HUES64 (cell line): ENCODE results near the gene ZFP57.

Experiments
- H3K27ac ChIP-seq: 2 replicates; pipeline ENCODE4 v1.7.0; 2013; ENCODE audit warnings: low read depth, low read length, inconsistent platforms
- H3K27me3 ChIP-seq: 2 replicates; pipeline ENCODE4 v1.6.1; 2013; ENCODE audit warnings: mild to moderate bottlenecking, low read length; ENCODE audit not compliant: insufficient read depth
- H3K36me3 ChIP-seq: 2 replicates; pipeline ENCODE4 v1.6.1; 2013; ENCODE audit warnings: mild to moderate bottlenecking, low read length; ENCODE audit not compliant: insufficient read depth
- H3K4me1 ChIP-seq: 2 replicates; pipeline ENCODE4 v1.6.1; 2013; ENCODE audit warnings: mild to moderate bottlenecking, low read length, moderate library complexity; ENCODE audit not compliant: insufficient read depth
- H3K4me3 ChIP-seq: 2 replicates; pipeline ENCODE4 v1.5.1; 2013; ENCODE audit warnings: mild to moderate bottlenecking, low read length, moderate library complexity
- H3K9ac ChIP-seq: 2 replicates; pipeline ENCODE4 v1.6.1; 2013; ENCODE audit warnings: mild to moderate bottlenecking, low read depth, low read length
- H3K9me3 ChIP-seq: 2 replicates; pipeline ENCODE4 v1.6.1; 2013; ENCODE audit warnings: low read depth, low read length; ENCODE audit not compliant: insufficient read depth
- WGBS: fragments of 150-250, 120-280 bp; methylation state at CpG from one replicate; pipeline ENCODE4 v1.1.7; 2013; ENCODE audit warnings: missing lambda C conversion rate; 5-methylcytosine and 5-hydroxymethylcytosine counted together

The ZFP57 gene

DNA sequence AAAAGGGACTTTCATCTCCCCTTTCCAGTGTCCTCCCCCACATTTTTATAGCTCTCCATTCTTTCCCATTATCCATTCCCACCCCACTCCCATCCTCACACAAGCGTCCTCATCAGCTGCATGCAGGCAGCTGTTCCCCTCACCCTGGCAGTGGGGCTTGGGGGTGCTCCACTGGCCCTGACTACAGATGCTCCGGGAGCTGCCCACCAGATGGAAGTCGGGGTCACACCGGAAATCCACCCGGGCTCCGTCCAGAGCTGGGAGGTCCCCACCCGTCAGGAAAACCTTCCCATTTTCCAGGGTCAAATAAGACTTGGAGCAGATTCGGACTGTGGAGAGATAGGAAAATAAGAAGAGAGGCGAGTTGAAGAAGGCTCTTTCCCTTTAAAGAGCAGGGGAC lies 50.6 kb downstream of the ZFP57 start:
- peaks cover 48% of the 10 kb centered on the region for H3K4me1 ChIP-seq
- H3K4me3 ChIP-seq = peak overlapping the region; percentile 72
- H3K9ac ChIP-seq = no peak overlapping the region
- H3K9me3 ChIP-seq = no peaks in the 10 kb centered on the region
- H3K36me3 ChIP-seq = no peaks in the 10 kb centered on the region
- WGBS = 54% methylated on average over 9 of the region's 9 CpGs
- no peak overlapping the region for H3K27ac ChIP-seq
- no peaks in the 10 kb centered on the region for H3K27me3 ChIP-seq

DNA sequence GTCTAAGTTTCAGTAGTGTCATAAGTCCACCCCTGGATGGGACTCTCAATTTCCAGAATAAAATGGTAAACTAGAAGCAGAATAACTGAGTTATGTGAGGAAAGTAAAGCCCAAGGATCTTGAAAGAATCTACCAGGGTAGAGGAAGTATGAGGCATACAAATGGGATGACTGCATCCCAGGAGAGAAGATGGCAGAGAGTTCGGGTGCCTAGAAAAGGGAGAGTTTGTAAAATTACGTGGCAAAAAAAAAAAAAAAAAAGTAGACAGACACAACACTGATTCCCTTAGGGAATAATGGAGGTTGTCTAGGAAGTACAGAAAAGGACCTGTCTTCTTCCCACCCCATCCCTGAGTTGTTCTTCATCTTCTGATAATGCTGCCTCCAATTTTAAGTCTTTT lies 51.4 kb downstream of the ZFP57 start:
- peaks cover 52% of the 10 kb centered on the region for H3K4me1 ChIP-seq
- no peaks in the 10 kb centered on the region for H3K9me3 ChIP-seq
- no peak overlapping the region for H3K9ac ChIP-seq
- no peak overlapping the region for H3K27ac ChIP-seq
- peak overlapping the region; percentile 72 for H3K4me3 ChIP-seq
- H3K36me3 ChIP-seq = no peaks in the 10 kb centered on the region
- no peaks in the 10 kb centered on the region for H3K27me3 ChIP-seq
- 67% methylated on average over 1 of the region's 2 CpGs for WGBS

DNA sequence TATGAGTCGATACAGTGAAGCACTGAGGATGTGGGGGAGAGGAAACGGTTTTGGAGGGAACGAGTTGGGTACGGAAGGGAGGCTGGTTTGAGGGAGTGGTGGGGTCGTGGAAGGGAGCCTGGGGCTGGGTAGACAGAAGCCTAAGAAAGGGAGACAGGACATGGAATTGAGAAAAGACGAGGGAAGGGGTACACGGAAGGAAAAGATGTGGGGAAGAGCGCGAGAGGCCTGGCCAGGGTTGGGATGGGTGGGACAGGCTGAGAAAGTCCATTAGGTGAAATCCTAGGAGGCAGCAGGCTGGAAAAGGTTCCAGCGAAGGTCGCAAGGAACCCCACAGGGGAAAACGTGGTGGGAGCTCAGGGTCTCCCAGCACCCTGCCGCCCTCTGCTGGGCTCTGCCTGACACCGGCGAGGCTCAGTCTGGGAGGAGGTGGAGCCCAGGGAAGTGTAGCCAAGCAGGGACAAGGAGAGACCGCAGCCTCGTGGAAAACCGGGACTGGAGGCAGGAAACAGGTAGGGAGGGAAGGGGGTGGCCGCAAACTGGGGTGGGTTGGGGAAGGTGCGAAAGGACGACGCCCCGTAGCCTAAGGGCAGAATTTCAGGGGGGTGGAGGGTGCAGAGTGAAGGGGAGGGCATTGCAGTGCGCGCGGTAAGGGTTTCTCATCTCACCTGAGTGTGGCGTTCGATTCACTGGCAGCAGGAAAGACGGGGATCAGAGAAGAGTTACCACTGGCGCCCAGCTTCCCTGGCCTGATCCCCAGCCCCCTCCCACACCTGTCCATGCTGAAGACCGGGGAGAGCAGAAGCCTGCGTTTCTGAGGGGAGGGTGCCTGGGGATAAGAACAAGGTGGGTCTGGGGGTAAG lies 52.3 kb downstream of the ZFP57 start:
- Histone ChIP-seq H3K27ac (peak overlapping the region; percentile 50), H3K9me3 (no peaks in the 10 kb centered on the region), H3K36me3 (peaks cover 6% of the 10 kb centered on the region), H3K4me1 (peaks cover 58% of the 10 kb centered on the region), H3K9ac (peak overlapping the region; percentile 53), H3K27me3 (no peaks in the 10 kb centered on the region), H3K4me3 (peak overlapping the region; percentile 72)
- 1% methylated on average over 32 of the region's 32 CpGs for WGBS

DNA sequence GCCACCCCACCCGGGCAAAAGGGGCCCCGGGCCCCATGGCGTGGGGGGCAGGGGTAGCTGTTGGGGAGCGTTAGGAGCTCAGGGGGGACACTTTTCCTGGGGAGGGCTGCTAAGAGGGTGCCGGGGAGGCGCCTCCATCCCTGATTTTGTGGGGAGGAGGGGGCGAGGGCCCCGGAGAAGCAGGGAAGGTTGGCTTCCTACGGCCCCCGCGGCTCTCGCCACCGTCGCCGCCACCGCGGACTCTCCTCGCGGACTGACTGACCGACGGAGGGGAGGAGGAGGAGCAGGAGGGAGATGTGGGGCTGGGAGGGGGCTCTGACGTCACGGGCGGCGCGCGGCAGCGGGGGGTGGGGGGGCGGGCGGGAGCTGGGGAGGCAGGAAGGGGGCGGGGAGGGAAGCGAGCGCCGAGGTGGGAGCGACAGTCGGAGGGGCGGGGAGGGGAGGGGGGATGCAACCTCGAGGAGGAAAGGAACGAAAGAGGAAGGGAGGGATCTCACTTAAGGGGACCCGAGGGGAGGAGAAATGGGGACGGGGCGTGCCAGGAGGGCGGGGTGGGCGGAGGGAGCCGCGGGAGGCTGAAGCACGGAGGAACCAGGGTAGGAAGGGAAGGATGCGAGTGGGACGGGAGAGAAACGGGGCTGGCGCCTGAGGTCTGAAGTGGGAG lies 53.1 kb downstream of the ZFP57 start:
- Histone ChIP-seq H3K27me3 (no peaks in the 10 kb centered on the region), H3K4me1 (peaks cover 66% of the 10 kb centered on the region)
- under 1% methylated on average over 50 of the region's 51 CpGs for WGBS

DNA sequence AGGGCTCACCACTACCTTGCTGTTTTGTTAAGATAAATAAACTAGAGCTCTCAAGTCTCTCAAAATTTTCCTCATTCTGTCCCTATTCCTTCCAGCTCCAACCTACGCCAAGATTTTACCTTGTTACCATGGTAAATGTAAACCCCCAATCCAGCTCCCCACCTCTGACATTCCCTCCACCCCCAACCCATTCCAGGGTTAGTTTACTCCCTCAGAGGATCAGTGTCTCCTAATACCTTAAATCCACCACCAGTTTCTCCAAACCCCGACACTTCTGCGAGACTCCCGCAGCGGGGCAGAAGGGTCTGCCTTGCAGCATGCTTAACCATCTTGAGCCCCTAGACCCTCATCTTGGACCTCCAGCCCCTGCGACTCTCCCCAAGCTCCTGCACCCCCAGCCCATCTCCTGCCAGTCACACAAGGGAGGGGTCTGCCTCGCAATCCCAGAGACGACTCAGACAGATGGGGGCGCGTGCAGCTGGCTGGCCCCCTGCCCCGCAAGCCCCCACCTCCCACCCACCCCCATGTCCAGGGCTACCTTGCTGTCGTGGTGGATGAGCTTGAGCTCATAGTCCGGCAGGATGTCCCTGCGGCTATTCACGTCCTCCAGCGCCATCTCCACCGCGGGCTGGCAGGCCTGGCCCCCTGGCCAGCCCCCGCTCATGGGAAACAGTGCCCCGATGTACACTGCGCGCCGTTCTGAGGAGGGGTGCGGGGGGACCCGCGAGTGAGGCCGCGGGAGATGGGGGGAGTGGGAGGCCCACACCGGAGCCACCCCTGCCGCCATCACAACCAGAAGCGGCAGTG lies 53.8 kb downstream of the ZFP57 start:
- no peaks in the 10 kb centered on the region for H3K27me3 ChIP-seq
- H3K4me3 ChIP-seq = peak overlapping the region; percentile 80
- peak overlapping the region; percentile 86 for H3K27ac ChIP-seq
- peak overlapping the region; percentile 84 for H3K9ac ChIP-seq
- peaks cover 73% of the 10 kb centered on the region for H3K4me1 ChIP-seq
- WGBS = under 1% methylated on average over 31 of the region's 31 CpGs
- no peaks in the 10 kb centered on the region for H3K9me3 ChIP-seq
- peaks cover 21% of the 10 kb centered on the region for H3K36me3 ChIP-seq

More for the DNA sequence above, 53.1 kb downstream of the ZFP57 start:
- H3K9me3 ChIP-seq = no peaks in the 10 kb centered on the region
- H3K36me3 ChIP-seq = peaks cover 14% of the 10 kb centered on the region
- peak overlapping the region; percentile 80 for H3K4me3 ChIP-seq
- H3K27ac ChIP-seq = peak overlapping the region; percentile 86
- H3K9ac ChIP-seq = peak overlapping the region; percentile 84

DNA sequence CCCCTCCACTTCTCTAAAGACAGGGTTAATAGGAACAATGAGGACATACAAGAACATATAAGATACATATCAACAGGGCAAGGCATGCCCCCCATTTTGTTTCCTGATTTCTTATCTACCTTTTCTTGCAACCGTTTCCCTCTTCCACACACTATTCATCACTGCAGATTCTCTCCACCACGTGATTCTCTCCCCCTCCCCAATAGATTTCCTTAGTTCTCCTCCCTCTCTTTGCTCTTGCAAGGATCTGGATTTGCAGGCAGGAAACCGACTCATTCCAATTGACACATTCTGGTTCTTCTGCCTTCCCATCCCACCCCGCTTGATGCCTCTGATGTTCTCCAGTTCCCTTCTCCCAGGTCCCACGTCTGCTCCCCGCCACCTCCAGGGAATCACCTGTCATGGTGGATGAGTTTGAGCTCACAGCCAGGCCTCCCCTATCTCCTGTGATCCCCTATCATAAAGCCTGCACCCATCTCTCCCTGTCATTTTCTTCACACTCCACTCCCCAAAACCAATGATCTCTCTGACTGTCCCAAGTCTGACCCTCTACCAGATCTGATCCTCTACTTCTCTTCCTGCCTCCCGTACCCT lies 55.5 kb downstream of the ZFP57 start:
- Histone ChIP-seq H3K9ac (peak overlapping the region; percentile 12; the same call in 1 of the 2 replicates), H3K9me3 (no peaks in the 10 kb centered on the region), H3K27ac (peak overlapping the region; percentile 83), H3K36me3 (peaks cover 38% of the 10 kb centered on the region), H3K4me3 (peak overlapping the region; percentile 80), H3K4me1 (peaks cover 62% of the 10 kb centered on the region), H3K27me3 (no peaks in the 10 kb centered on the region)
- WGBS = 14% methylated on average over 7 of the region's 7 CpGs

DNA sequence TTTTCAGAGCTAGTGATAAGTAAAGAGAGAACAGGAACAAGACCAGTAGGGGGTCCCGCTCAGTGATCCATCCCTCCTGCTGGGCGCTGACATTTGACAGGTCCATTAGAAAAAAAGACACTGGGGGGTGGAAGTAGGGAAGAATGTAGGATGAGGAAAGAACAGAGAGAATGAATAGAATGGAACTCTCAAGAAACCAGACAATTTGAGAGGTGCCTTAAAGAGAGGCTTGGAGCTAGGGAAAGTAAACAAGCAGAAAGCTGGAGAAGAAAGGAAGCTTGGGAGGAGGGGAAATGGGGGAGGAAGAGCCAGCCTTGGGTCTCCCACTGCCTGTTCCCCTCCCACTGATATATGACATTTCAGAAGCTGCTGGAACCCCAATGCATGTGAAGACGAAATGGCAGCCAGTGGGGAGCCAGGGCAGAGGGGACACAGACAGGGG lies 56.4 kb downstream of the ZFP57 start:
- H3K4me3 ChIP-seq = peak overlapping the region; percentile 80
- under 1% methylated on average over 3 of the region's 3 CpGs for WGBS
- no peaks in the 10 kb centered on the region for H3K9me3 ChIP-seq
- H3K4me1 ChIP-seq = peaks cover 53% of the 10 kb centered on the region
- H3K36me3 ChIP-seq = peaks cover 47% of the 10 kb centered on the region
- no peaks in the 10 kb centered on the region for H3K27me3 ChIP-seq
- H3K9ac ChIP-seq = peak overlapping the region; percentile 12; the same call in 1 of the 2 replicates
- peak overlapping the region; percentile 83 for H3K27ac ChIP-seq
